SK-N-MC (cell line): Measurements from ENCODE around the gene DHRS4.
"Not testable (repeated sequence)": the region's sequence is repeated elsewhere in the genome, so short reads cannot be mapped to it uniquely, and the experiment has no call there.

ENCODE experiments used
- EZH2 ChIP-seq: fragments of 200-600 bp; sonication (generic); IDR thresholded peaks from one replicate; pipeline ENCODE4 v1.6.1; 2017; ENCODE audit warnings: antibody characterized with exemption
- FOXP2 ChIP-seq: optimal IDR thresholded peaks from 2 replicates; pipeline ENCODE3; 2011; ENCODE audit warnings: mild to moderate bottlenecking, moderate library complexity; ENCODE audit not compliant: insufficient read depth; ENCODE audit errors: extremely low read length, control extremely low read depth
- POLR2AphosphoS5 ChIP-seq: IDR thresholded peaks from 2 replicates; pipeline ENCODE4 v1.6.1; 2012; ENCODE audit warnings: mild to moderate bottlenecking, low read depth, low read length, borderline replicate concordance

GRCh38 chr14:23996825-23997224 lies 43.3 kb downstream of the DHRS4 start:
- not testable (repeated sequence) for TF ChIP-seq EZH2, POLR2AphosphoS5, FOXP2
